Fibroblast of lung (primary cell): ENCODE results near the gene DNAJA4.

Experiments used
- EZH2 ChIP-seq: IDR thresholded peaks from 2 replicates; pipeline ENCODE4 v1.5.1; 2012; ENCODE audit warnings: low read length, control low read depth, mild to moderate bottlenecking; ENCODE audit errors: missing control alignments
- TF ChIP-seq, protein P1 (sequence below), 2 donors: IDR thresholded peaks in 1 of 2; conservative IDR thresholded peaks in 1 of 2; 1 replicate in 1 of 2; 2 replicates in 1 of 2; pipeline ENCODE4 v1.5.1; 2011 to 2012; ENCODE audit warnings: low read length in 2 of 2, control low read depth in 1 of 2, inconsistent platforms in 1 of 2, low read depth in 1 of 2, mild to moderate bottlenecking in 1 of 2

DNA sequence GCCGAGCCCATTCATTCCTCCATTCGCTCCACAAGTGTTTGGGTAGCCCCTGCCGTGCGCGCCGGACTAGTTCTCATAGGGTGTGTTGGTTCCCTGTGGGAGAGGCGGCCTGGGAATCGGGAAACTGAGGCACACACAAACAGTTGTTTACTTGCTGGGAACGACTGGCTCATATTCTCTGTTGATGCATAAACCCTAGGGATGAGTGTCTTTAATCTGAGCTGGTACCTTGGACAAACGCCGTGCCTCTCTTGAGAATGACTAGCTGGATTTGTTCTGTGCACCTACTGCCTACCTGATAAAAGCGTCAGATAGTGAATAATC is 737 bp downstream of the DNAJA4 start:
- TF ChIP-seq, protein P1, sequence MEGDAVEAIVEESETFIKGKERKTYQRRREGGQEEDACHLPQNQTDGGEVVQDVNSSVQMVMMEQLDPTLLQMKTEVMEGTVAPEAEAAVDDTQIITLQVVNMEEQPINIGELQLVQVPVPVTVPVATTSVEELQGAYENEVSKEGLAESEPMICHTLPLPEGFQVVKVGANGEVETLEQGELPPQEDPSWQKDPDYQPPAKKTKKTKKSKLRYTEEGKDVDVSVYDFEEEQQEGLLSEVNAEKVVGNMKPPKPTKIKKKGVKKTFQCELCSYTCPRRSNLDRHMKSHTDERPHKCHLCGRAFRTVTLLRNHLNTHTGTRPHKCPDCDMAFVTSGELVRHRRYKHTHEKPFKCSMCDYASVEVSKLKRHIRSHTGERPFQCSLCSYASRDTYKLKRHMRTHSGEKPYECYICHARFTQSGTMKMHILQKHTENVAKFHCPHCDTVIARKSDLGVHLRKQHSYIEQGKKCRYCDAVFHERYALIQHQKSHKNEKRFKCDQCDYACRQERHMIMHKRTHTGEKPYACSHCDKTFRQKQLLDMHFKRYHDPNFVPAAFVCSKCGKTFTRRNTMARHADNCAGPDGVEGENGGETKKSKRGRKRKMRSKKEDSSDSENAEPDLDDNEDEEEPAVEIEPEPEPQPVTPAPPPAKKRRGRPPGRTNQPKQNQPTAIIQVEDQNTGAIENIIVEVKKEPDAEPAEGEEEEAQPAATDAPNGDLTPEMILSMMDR (conservative IDR thresholded peaks at IDR 0.05 in 1 of 2, IDR thresholded peaks at IDR 0.05 in 1 of 2; ENCODE audit: low read depth in 1 of 2, low read length in 2 of 2) = no peak
- TF ChIP-seq EZH2 = no peak
